Muscle of arm (tissue), 14 donors: Measurements from ENCODE around the gene CT47A1. TPM values are rescaled to one million over a fixed set of nuclear protein-coding genes. Genes with fewer than 3 reads are reported as not detected.
"Not testable (repeated sequence)": the region's sequence is repeated elsewhere in the genome, so short reads cannot be mapped to it uniquely, and the experiment has no call there.

Source experiments
- DNase-seq: peaks from one replicate; pipeline ENCODE4 v3.0.0-alpha.2; 2013
- long read RNA-seq, 11 donors: transcript quantifications; one replicate each; lab custom pipeline, GENCODE V29; 2026
- polyA plus RNA-seq, 12 donors: library from polyadenylated mRNA; unstranded; fragments of 120-200 nt; gene quantifications; one replicate each; pipeline ENCODE4 v1.2.1, GENCODE V29; 2013; ENCODE audit not compliant: insufficient read length in 12 of 12

Gene CT47A1
- not detected for polyA plus RNA-seq
- long read RNA-seq, donor 1 = 0 reads
- long read RNA-seq, donor 2 = 0 reads
- long read RNA-seq, donor 3 = 0 reads
- long read RNA-seq, donor 4 = 0 reads
- long read RNA-seq, donor 5 = 0 reads
- long read RNA-seq, donor 6 = 0 reads
- long read RNA-seq, donor 7 = 0 reads
- long read RNA-seq, donor 8 = 0 reads
- long read RNA-seq, donor 9 = 0 reads
- long read RNA-seq, donor 10 = 0 reads
- long read RNA-seq, donor 11 = 0 reads

GRCh38 chrX:120985660-120986059, at the start of gene CT47A1:
CT47A1 (minus strand) TSS chrX:120985760; CDS start chrX:120985529, 231 bp downstream.
- DNase-seq = not testable (repeated sequence)

GRCh38 chrX:121032531-121032930, 47.0 kb upstream of the CT47A1 start:
- DNase-seq = peak; percentile 60

- DNase-seq = no peak
These were observed 44.5 kb upstream of the CT47A1 start for GRCh38 chrX:121030083-121030482.

DNA sequence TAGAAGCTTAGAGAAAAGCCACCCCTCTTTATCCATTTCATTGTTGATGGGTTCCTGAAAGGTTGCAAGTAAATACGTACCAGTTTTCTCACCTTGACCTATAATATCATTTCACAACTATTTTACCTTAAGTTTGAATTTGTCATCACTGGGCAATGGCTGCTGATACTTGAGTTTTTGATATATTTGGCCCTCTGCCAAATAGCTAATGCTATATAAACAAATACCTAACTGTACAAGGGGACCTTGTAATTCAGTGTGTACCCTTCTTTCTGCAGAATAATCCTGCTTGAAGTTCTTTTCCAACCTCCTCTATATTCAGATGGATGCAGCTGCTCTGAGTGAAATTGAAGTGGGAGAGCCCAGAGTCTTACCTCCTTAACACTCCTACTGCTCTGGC, 42.9 kb upstream of the CT47A1 start:
- DNase-seq = no peak

GRCh38 chrX:121014826-121015225, 29.3 kb upstream of the CT47A1 start:
- no peak for DNase-seq

GRCh38 chrX:121013897-121014455, 28.4 kb upstream of the CT47A1 start:
- no peak for DNase-seq

GRCh38 chrX:121011254-121011653, 25.7 kb upstream of the CT47A1 start:
- DNase-seq = no peak

GRCh38 chrX:121010218-121010617, 24.7 kb upstream of the CT47A1 start:
- DNase-seq = no peak

DNA sequence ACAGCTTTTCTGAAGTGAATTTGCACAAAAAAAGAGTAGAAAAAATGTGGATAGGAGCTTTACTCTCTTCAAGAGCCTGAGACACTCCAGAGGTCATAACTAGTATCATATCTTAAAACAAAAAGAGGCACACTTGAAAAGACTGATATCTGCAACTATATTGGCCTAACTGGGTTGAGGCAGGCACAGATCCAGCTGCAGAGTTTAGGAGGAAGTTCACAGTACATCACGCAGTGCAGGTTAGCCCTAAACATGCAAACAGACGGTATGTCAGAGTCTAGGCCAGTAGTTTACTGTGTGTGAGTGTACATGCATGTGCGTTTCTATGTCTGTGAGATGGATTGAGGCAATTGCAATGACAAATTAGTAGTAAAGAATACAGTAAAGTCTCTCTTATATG, 24.2 kb upstream of the CT47A1 start:
- no peak for DNase-seq

DNA sequence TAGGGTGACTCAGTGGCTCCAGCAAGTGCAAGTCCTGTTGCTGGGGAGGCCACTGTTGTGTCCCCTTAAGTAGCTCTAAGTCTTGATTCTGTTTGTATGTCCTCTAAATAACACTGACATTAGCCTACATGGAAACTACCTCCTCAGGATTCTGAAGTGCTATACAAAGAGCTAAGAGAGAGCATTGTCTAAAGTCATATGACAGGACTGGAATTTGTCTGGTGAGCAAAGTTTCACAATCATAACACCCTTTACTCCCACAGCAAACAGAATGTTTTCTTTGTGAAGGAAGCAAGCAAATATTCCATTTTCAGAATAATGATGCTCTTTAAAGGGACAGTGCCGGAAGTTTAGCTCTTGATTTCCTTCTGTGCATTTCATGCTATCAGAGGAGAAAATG, 23.4 kb upstream of the CT47A1 start:
- no peak for DNase-seq

DNA sequence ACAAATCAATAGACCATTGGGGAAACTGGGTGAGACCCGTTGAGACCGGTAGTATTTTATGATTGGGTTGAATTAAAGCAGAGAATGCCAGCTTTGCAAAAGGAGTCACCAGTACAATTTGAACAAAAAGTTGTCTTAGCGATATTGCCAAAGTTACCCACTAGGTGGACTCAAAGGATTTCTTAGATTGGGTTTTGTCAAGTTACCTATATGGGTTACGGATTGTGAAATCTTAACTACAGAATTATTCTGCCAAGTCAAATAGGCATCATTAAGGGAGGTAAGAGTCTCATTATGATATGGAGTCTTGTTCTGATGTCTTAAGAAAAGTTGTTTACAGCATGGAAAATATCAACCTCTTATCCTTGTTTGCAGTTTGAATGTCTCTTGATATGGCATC, 15.0 kb upstream of the CT47A1 start:
- no peak for DNase-seq

- no peak for DNase-seq
These were observed 13.9 kb upstream of the CT47A1 start for GRCh38 chrX:120999413-120999812.

DNA sequence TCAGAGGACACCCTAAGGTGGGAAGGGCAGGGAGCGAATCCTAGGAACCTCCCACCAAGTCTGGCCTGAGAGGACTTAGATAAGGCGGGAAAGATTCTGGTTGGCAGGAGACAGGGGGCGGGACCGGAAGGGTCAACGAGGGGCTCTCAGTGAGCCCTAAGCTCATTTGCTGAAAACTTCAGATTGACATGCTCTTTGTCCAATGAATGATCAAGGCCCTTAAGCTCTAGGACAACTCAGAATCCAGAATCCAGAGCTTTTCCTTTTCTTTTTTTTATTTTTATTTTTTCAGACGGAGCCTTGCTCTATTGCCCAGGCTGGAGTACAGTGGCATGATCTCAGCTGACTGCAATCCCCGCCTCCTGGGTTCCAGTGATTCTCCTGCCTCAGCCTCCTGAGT, 29.1 kb downstream of the CT47A1 start, which contains the start of gene CT47A7:
Gene CT47A7 (minus strand): TSS at position 101 of the 400 bp plus-strand sequence. CDS start 255 bp downstream, outside the sequence.
- DNase-seq = not testable (repeated sequence)

Other genes starting within 250 kb of the CT47A1 start
- not detected for gene CT47B1, start 109.9 kb downstream of the CT47A1 start, polyA plus RNA-seq
- gene CT47A11, start 48.6 kb downstream of the CT47A1 start, polyA plus RNA-seq = not detected
- gene CT47A10, start 43.7 kb downstream of the CT47A1 start, polyA plus RNA-seq = not detected
- gene CT47A9, start 38.9 kb downstream of the CT47A1 start, polyA plus RNA-seq = not detected
- not detected for gene CT47A8, start 34.0 kb downstream of the CT47A1 start, polyA plus RNA-seq
- not detected for gene CT47A7, start 29.2 kb downstream of the CT47A1 start, polyA plus RNA-seq
- gene CT47A6, start 24.3 kb downstream of the CT47A1 start, polyA plus RNA-seq = not detected
- not detected for gene CT47A5, start 19.4 kb downstream of the CT47A1 start, polyA plus RNA-seq
- gene CT47A4, start 14.6 kb downstream of the CT47A1 start, polyA plus RNA-seq = not detected
- not detected for gene CT47A3, start 9.7 kb downstream of the CT47A1 start, polyA plus RNA-seq
- gene CT47A2, start 4.8 kb downstream of the CT47A1 start, polyA plus RNA-seq = not detected
- 1 to 10 TPM in 10 of 12 donors, not detected in 2; 1.8 to 3.0 (median 2.6) TPM for gene GLUD2, start 61.9 kb upstream of the CT47A1 start, polyA plus RNA-seq